H9 (cell line): ENCODE measurements around the gene IRF2BPL. TPM values are rescaled to one million over a fixed set of nuclear protein-coding genes. Genes with fewer than 3 reads are reported as not detected.

Experiments used
- DNase-seq: peaks from one replicate; pipeline ENCODE4 v3.0.0-alpha.2; 2017
- H2AFZ ChIP-seq: one replicate; pipeline ENCODE4 v1.6.1; 2013; ENCODE audit warnings: mild to moderate bottlenecking, low read length, control low read depth, moderate library complexity
- H2AK5ac ChIP-seq: 2 replicates; pipeline ENCODE4 v1.6.1; 2013; ENCODE audit warnings: low read length, control low read depth, mixed read lengths; ENCODE audit not compliant: insufficient read length
- H2BK120ac ChIP-seq: one replicate; pipeline ENCODE4 v1.6.1; 2013; ENCODE audit warnings: low read depth, mild to moderate bottlenecking, low read length, control low read depth, inconsistent platforms; ENCODE audit not compliant: poor library complexity, severe bottlenecking
- H2BK12ac ChIP-seq: 2 replicates; pipeline ENCODE4 v1.6.1; 2013; ENCODE audit warnings: low read length, control low read depth, mixed read lengths, low read depth; ENCODE audit not compliant: insufficient read length
- H2BK15ac ChIP-seq: 2 replicates; pipeline ENCODE4 v1.6.1; 2013; ENCODE audit warnings: low read depth, low read length, control low read depth
- H2BK20ac ChIP-seq: one replicate; pipeline ENCODE4 v1.6.1; 2013; ENCODE audit warnings: low read depth, mild to moderate bottlenecking, low read length, control low read depth, inconsistent platforms; ENCODE audit not compliant: poor library complexity, severe bottlenecking
- H2BK5ac ChIP-seq: 2 replicates; pipeline ENCODE4 v1.6.1; 2013; ENCODE audit warnings: low read length, control low read depth, mixed read lengths; ENCODE audit not compliant: insufficient read length
- H3K14ac ChIP-seq: 2 replicates; pipeline ENCODE4 v1.6.1; 2013; ENCODE audit warnings: low read length, control low read depth; ENCODE audit not compliant: insufficient read depth
- H3K18ac ChIP-seq: 2 replicates; pipeline ENCODE4 v1.6.1; 2013; ENCODE audit warnings: low read depth, mild to moderate bottlenecking, mixed read lengths, low read length, control low read depth; ENCODE audit not compliant: insufficient read length
- H3K23ac ChIP-seq: 2 replicates; pipeline ENCODE4 v1.6.1; 2013; ENCODE audit warnings: low read length, control low read depth, mixed read lengths, low read depth; ENCODE audit not compliant: insufficient read length
- H3K23me2 ChIP-seq: 2 replicates; pipeline ENCODE4 v1.6.1; 2013; ENCODE audit warnings: low read depth, mild to moderate bottlenecking, mixed read lengths, low read length, control low read depth; ENCODE audit not compliant: insufficient read length, poor library complexity, severe bottlenecking
- H3K27ac ChIP-seq: 2 replicates; pipeline ENCODE4 v1.5.1; 2013; ENCODE audit warnings: low read length, control low read depth, mixed read lengths, low read depth; ENCODE audit not compliant: insufficient read length
- H3K27me3 ChIP-seq: 2 replicates; pipeline ENCODE4 v1.6.1; 2013; ENCODE audit warnings: low read length, control low read depth, inconsistent platforms; ENCODE audit not compliant: insufficient read depth
- H3K4ac ChIP-seq: 2 replicates; pipeline ENCODE4 v1.6.1; 2013; ENCODE audit warnings: low read depth, mild to moderate bottlenecking, control low read depth, inconsistent platforms, low read length, moderate library complexity
- H3K4me1 ChIP-seq: 2 replicates; pipeline ENCODE4 v1.6.1; 2013; ENCODE audit warnings: low read length, control low read depth, inconsistent platforms; ENCODE audit not compliant: insufficient read depth
- H3K4me2 ChIP-seq: 2 replicates; pipeline ENCODE4 v1.6.1; 2013; ENCODE audit warnings: low read length, control low read depth, mixed read lengths; ENCODE audit not compliant: insufficient read length, insufficient read depth
- H3K56ac ChIP-seq: 2 replicates; pipeline ENCODE4 v1.6.1; 2013; ENCODE audit warnings: low read depth, mild to moderate bottlenecking, mixed read lengths, low read length, control low read depth; ENCODE audit not compliant: insufficient read length
- H3K79me1 ChIP-seq: 2 replicates; pipeline ENCODE4 v1.6.1; 2013; ENCODE audit warnings: low read depth, mild to moderate bottlenecking, moderate library complexity, low read length, control low read depth, inconsistent platforms; ENCODE audit not compliant: insufficient read depth, poor library complexity, severe bottlenecking
- H3K79me2 ChIP-seq: 2 replicates; pipeline ENCODE4 v1.6.1; 2013; ENCODE audit warnings: low read length, control low read depth, inconsistent platforms; ENCODE audit not compliant: insufficient read depth
- H3K9ac ChIP-seq: 2 replicates; pipeline ENCODE4 v1.6.1; 2013; ENCODE audit warnings: low read length, control low read depth, mixed read lengths; ENCODE audit not compliant: insufficient read length; ENCODE audit errors: extremely low read depth
- H3K9me3 ChIP-seq: one replicate; pipeline ENCODE4 v1.6.1; 2013; ENCODE audit warnings: low read depth, low read length, inconsistent platforms; ENCODE audit not compliant: control insufficient read depth
- H3T11ph ChIP-seq: one replicate; pipeline ENCODE4 v1.6.1; 2013; ENCODE audit warnings: mild to moderate bottlenecking, low read length, control low read depth, inconsistent platforms
- H4K20me1 ChIP-seq: one replicate; pipeline ENCODE4 v1.6.1; 2013; ENCODE audit not compliant: control insufficient read depth, insufficient read length, insufficient read depth
- H4K5ac ChIP-seq: 2 replicates; pipeline ENCODE4 v1.6.1; 2013; ENCODE audit warnings: low read depth, mild to moderate bottlenecking, mixed read lengths, low read length, control low read depth; ENCODE audit not compliant: insufficient read length
- H4K8ac ChIP-seq: replicated peaks from 2 replicates; pipeline ENCODE4 v1.6.1; 2013; ENCODE audit warnings: low read length, control low read depth, mixed read lengths, low read depth; ENCODE audit not compliant: insufficient read length
- H4K91ac ChIP-seq: 2 replicates; pipeline ENCODE4 v1.6.1; 2013; ENCODE audit warnings: low read depth, mild to moderate bottlenecking, moderate library complexity, mixed read lengths, low read length, control low read depth; ENCODE audit not compliant: insufficient read length
- H3K27ac Mint-ChIP-seq, 3 experiments: 2 replicates in 2 of 3; 3 replicates in 1 of 3; pipeline ENCODE4 v1.8.0; 2020 to 2021; ENCODE audit warnings: mixed read lengths in 3 of 3, mild to moderate bottlenecking in 1 of 3, moderate library complexity in 1 of 3
- H3K27me3 Mint-ChIP-seq: 2 replicates; pipeline ENCODE4 v1.8.0; 2021; ENCODE audit warnings: low read depth, mild to moderate bottlenecking, moderate library complexity, mixed read lengths
- H3K36me3 Mint-ChIP-seq, 3 experiments: 2 replicates in 2 of 3; 3 replicates in 1 of 3; pipeline ENCODE4 v1.8.0; 2020 to 2021; ENCODE audit warnings: low read depth in 3 of 3, mixed read lengths in 3 of 3; ENCODE audit not compliant: insufficient read depth in 1 of 3
- H3K4me1 Mint-ChIP-seq, 2 experiments: 2 replicates each; pipeline ENCODE4 v1.8.0; 2020; ENCODE audit warnings: mixed read lengths in 2 of 2
- H3K4me3 Mint-ChIP-seq, 2 experiments: 2 replicates in 1 of 2; 3 replicates in 1 of 2; pipeline ENCODE4 v1.8.0; 2020 to 2021; ENCODE audit warnings: mild to moderate bottlenecking in 2 of 2, mixed read lengths in 2 of 2, moderate library complexity in 1 of 2
- H3K9me3 Mint-ChIP-seq, 2 experiments: 2 replicates in 1 of 2; 3 replicates in 1 of 2; pipeline ENCODE4 v1.8.0; 2020; ENCODE audit warnings: mild to moderate bottlenecking in 2 of 2, mixed read lengths in 2 of 2, moderate library complexity in 1 of 2
- WGBS: extraction: QIAGEN DNeasy Blood & Tissue Kit; methylation state at CpG from one replicate; pipeline ENCODE4 v1.1.7; 2013; ENCODE audit warnings: missing lambda C conversion rate, low lambda C conversion rate, mixed read lengths; ENCODE audit not compliant: insufficient read length; ENCODE audit errors: extremely low coverage; 5-methylcytosine and 5-hydroxymethylcytosine counted together
- total RNA-seq: library from RNA; stranded (reverse); gene quantifications from 2 replicates; pipeline ENCODE4 v1.2.1, GENCODE V29; 2021
- TF ChIP-seq, protein P1 (sequence below): fragments of 200-600 bp; sonication (generic); conservative IDR thresholded peaks from 3 replicates; pipeline ENCODE4 v1.8.0; 2021; ENCODE audit warnings: antibody characterized with exemption, mild to moderate bottlenecking

The IRF2BPL gene
- total RNA-seq, 1 experiment from 2014 or later = 59.0 TPM

DNA sequence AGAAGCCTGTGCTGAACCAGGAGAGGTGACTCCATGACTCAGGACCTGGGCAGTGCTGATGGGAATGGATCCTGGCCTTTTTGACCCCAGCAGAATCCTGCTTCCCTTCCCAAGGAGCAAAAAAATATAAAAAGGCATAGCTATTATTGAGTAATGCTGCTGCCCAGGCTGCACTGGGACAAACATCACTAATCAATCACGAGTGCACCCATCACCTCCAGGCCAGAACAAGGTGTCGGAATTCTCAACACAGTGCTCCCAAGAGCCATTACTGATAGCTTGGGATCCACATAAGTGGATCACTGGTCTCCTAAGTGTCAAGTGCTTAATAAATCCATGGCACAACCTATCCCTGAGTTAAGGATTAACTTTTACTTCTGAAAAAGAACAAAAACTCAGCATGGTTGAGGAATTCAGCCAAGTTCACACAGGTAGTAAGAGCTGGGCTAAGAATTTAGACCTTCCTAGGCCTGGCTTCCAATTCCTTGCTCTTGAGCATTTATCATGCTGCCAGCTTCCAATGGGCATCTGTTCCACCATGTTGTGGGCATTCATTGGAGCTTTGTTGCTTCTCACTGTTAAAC lies 31.9 kb downstream of the IRF2BPL start:
- Histone ChIP-seq H3K14ac (no peak overlapping the region), H2BK12ac (no peak overlapping the region), H2BK5ac (no peak overlapping the region), H4K91ac (no peak overlapping the region), H4K5ac (no peak overlapping the region), H3K4ac (no peak overlapping the region), H3K4me2 (no peak overlapping the region), H3K27ac (no peak overlapping the region), H3K27me3 (no peaks in the 10 kb centered on the region), H3K23me2 (no peaks in the 10 kb centered on the region), H3K56ac (no peak overlapping the region), H2BK20ac (no peak overlapping the region), H2AFZ (no peak overlapping the region), H3K9me3 (no peaks in the 10 kb centered on the region), H3K4me1 (peaks cover 17% of the 10 kb centered on the region; the same call in 1 of the 2 replicates), H3K23ac (no peak overlapping the region), H4K8ac (no peak overlapping the region), H3K79me2 (no peaks in the 10 kb centered on the region), H3K79me1 (no peaks in the 10 kb centered on the region), H2BK120ac (no peak overlapping the region), H3K9ac (no peak overlapping the region), H4K20me1 (no peaks in the 10 kb centered on the region), H2BK15ac (no peak overlapping the region), H3K18ac (no peak overlapping the region), H3T11ph (no peak overlapping the region), H2AK5ac (no peak overlapping the region)
- no peaks in the 10 kb centered on the region; a peak in 1 of 7 replicates for H3K36me3 Mint-ChIP-seq
- DNase-seq = no peak
- no CpG with 5 or more reads among the region's 2 CpGs for WGBS
- TF ChIP-seq, protein P1, sequence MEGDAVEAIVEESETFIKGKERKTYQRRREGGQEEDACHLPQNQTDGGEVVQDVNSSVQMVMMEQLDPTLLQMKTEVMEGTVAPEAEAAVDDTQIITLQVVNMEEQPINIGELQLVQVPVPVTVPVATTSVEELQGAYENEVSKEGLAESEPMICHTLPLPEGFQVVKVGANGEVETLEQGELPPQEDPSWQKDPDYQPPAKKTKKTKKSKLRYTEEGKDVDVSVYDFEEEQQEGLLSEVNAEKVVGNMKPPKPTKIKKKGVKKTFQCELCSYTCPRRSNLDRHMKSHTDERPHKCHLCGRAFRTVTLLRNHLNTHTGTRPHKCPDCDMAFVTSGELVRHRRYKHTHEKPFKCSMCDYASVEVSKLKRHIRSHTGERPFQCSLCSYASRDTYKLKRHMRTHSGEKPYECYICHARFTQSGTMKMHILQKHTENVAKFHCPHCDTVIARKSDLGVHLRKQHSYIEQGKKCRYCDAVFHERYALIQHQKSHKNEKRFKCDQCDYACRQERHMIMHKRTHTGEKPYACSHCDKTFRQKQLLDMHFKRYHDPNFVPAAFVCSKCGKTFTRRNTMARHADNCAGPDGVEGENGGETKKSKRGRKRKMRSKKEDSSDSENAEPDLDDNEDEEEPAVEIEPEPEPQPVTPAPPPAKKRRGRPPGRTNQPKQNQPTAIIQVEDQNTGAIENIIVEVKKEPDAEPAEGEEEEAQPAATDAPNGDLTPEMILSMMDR = no peak
- H3K27ac Mint-ChIP-seq = no peak overlapping the region
- peaks cover 49 to 61% of the 10 kb centered on the region in 2 experiments for H3K4me1 Mint-ChIP-seq
- no peak overlapping the region; a peak in 1 of 5 replicates for H3K4me3 Mint-ChIP-seq
- H3K9me3 Mint-ChIP-seq = no peaks in the 10 kb centered on the region; a peak in 1 of 5 replicates
- peaks cover 3% of the 10 kb centered on the region for H3K27me3 Mint-ChIP-seq
